Measurements from ENCODE around the gene FYCO1. TPM values are rescaled to one million over a fixed set of nuclear protein-coding genes. Genes with fewer than 3 reads are reported as not detected.

The FYCO1 gene
- total RNA-seq, 1 donor from 2014 or later, result 26.7 TPM

- Histone ChIP-seq H3K4me3 (ENCODE audit: low read depth, low read length) (no peak overlapping the region), H3K36me3 (ENCODE audit: control insufficient read depth, insufficient read depth, low read length) (peaks cover 2% of the 10 kb centered on the region), H3K27me3 (ENCODE audit: control insufficient read depth, insufficient read depth, low read length) (no peaks in the 10 kb centered on the region)
- no peak for DNase-seq (ENCODE audit: low read depth)
- no peak for TF ChIP-seq CTCF (IDR thresholded peaks at IDR 0.05; ENCODE audit: insufficient read depth, low read length, poor library complexity, severe bottlenecking)
These were observed 9.9 kb downstream of the FYCO1 start for GRCh38 chr3:45985532-45986302.

- no peak for DNase-seq (ENCODE audit: low read depth)
- Histone ChIP-seq H3K4me3 (ENCODE audit: low read depth, low read length) (no peak overlapping the region), H3K27me3 (ENCODE audit: control insufficient read depth, insufficient read depth, low read length) (no peaks in the 10 kb centered on the region), H3K36me3 (ENCODE audit: control insufficient read depth, insufficient read depth, low read length) (peaks cover 2% of the 10 kb centered on the region)
- TF ChIP-seq CTCF (IDR thresholded peaks at IDR 0.05; ENCODE audit: insufficient read depth, low read length, poor library complexity, severe bottlenecking), result no peak
These were observed 11.0 kb downstream of the FYCO1 start for GRCh38 chr3:45984331-45985312.

GRCh38 chr3:45983770-45984169 is 11.9 kb downstream of the FYCO1 start:
- no peak for DNase-seq (ENCODE audit: low read depth)
- Histone ChIP-seq H3K27me3 (ENCODE audit: control insufficient read depth, insufficient read depth, low read length) (no peaks in the 10 kb centered on the region), H3K4me3 (ENCODE audit: low read depth, low read length) (no peak overlapping the region), H3K36me3 (ENCODE audit: control insufficient read depth, insufficient read depth, low read length) (peaks cover 4% of the 10 kb centered on the region)
- no peak for TF ChIP-seq CTCF (IDR thresholded peaks at IDR 0.05; ENCODE audit: insufficient read depth, low read length, poor library complexity, severe bottlenecking)

- Histone ChIP-seq H3K27me3 (ENCODE audit: control insufficient read depth, insufficient read depth, low read length) (no peaks in the 10 kb centered on the region), H3K36me3 (ENCODE audit: control insufficient read depth, insufficient read depth, low read length) (peaks cover 4% of the 10 kb centered on the region), H3K4me3 (ENCODE audit: low read depth, low read length) (no peak overlapping the region)
- peak; percentile 64 for DNase-seq (ENCODE audit: low read depth)
- TF ChIP-seq CTCF (IDR thresholded peaks at IDR 0.05; ENCODE audit: insufficient read depth, low read length, poor library complexity, severe bottlenecking), result no peak
These were observed 14.1 kb downstream of the FYCO1 start for GRCh38 chr3:45981346-45982074.

GRCh38 chr3:45980819-45981218 is 14.8 kb downstream of the FYCO1 start:
- no peak for DNase-seq (ENCODE audit: low read depth)
- Histone ChIP-seq H3K4me3 (ENCODE audit: low read depth, low read length) (no peak overlapping the region), H3K36me3 (ENCODE audit: control insufficient read depth, insufficient read depth, low read length) (peaks cover 4% of the 10 kb centered on the region), H3K27me3 (ENCODE audit: control insufficient read depth, insufficient read depth, low read length) (no peaks in the 10 kb centered on the region)
- no peak for TF ChIP-seq CTCF (IDR thresholded peaks at IDR 0.05; ENCODE audit: insufficient read depth, low read length, poor library complexity, severe bottlenecking)
